Measurements from ENCODE around the gene CKAP2L.

GRCh38 chr2:112703684-112704083, 60.7 kb downstream of the CKAP2L start:
- TF ChIP-seq EZH2 (IDR thresholded peaks at IDR 0.05; ENCODE audit: insufficient read depth, poor library complexity, severe bottlenecking) = no peak
- no peak for TF ChIP-seq EZH2phosphoT487 (IDR thresholded peaks at IDR 0.05; ENCODE audit: insufficient read depth, low read depth)

All from GM23248 (cell line).